Measurements from ENCODE around the gene GOLGA6L4. TPM values are rescaled to one million over a fixed set of nuclear protein-coding genes. Genes with fewer than 3 reads are reported as not detected.
"Not testable (repeated sequence)": the region's sequence is repeated elsewhere in the genome, so short reads cannot be mapped to it uniquely, and the experiment has no call there.

GOLGA6L4 gene
- 0.32 and 0.37 TPM in 2 replicates for polyA plus RNA-seq (2014; cell fraction: cytosol; rRNA removed)
- polyA plus RNA-seq (2014; cell fraction: nucleus; rRNA removed): 3.0 and 5.8 TPM in 2 replicates

- DNase-seq (ENCODE audit: low spot score): peak; percentile 1
Measured at GRCh38 chr15:84235573-84235972, at the start of gene GOLGA6L4. TSS of gene GOLGA6L4 (plus strand) at chr15:84235773. CDS start at chr15:84235835, 62 bp downstream.

GRCh38 chr15:84192982-84193381 lies 42.6 kb upstream of the GOLGA6L4 start:
- not testable (repeated sequence) for DNase-seq (ENCODE audit: low spot score)

- DNase-seq (ENCODE audit: low spot score): not testable (repeated sequence)
Measured at GRCh38 chr15:84195603-84196002, 40.0 kb upstream of the GOLGA6L4 start.

GRCh38 chr15:84196530-84197188 lies 38.9 kb upstream of the GOLGA6L4 start:
- not testable (repeated sequence) for DNase-seq (ENCODE audit: low spot score)

- DNase-seq (ENCODE audit: low spot score): not testable (repeated sequence)
Measured at GRCh38 chr15:84199865-84200264, 35.7 kb upstream of the GOLGA6L4 start.

- DNase-seq (ENCODE audit: low spot score): not testable (repeated sequence)
Measured at GRCh38 chr15:84246441-84246840, 10.9 kb downstream of the GOLGA6L4 start.

Small RNA genes within 50 kb of the gene (small RNA-seq; reads per million reads assigned to genes)
- 0 reads per million in 2 experiments for gene RN7SL331P
- gene UBE2Q2P8: 0 reads per million in 2 experiments
